WTC11 (cell line): ENCODE results near the gene ST6GALNAC2. TPM values are rescaled to one million over a fixed set of nuclear protein-coding genes. Genes with fewer than 3 reads are reported as not detected.

ENCODE experiments used
- ATAC-seq: fragments of 200-7000 bp; cut with Tn5 transposase; 2 replicates; pipeline ENCODE4 v1.10.0; 2021; ENCODE audit warnings: mild to moderate bottlenecking, moderate library complexity
- CTCF ChIA-PET: fragments of 300-600 bp; sonication (Branson Sonifier 250); formaldehyde crosslinking; loops from one replicate; lab custom pipeline; 2021; ENCODE audit warnings: antibody characterized with exemption; lab: Charles Lee
- POLR2A ChIA-PET: fragments of 350-600 bp; sonication (Branson Sonifier 250); formaldehyde crosslinking; loops from one replicate; lab custom pipeline; 2021; ENCODE audit warnings: antibody characterized with exemption; lab: Charles Lee
- DNase-seq: peaks from one replicate; pipeline ENCODE4 v3.0.0; 2021; ENCODE audit warnings: low spot score
- H3K27ac Mint-ChIP-seq: 2 replicates; pipeline ENCODE4 v1.8.0; 2021; ENCODE audit warnings: mixed read lengths
- H3K27me3 Mint-ChIP-seq: 2 replicates; pipeline ENCODE4 v1.8.0; 2021; ENCODE audit warnings: low read depth, mild to moderate bottlenecking, moderate library complexity, mixed read lengths
- H3K36me3 Mint-ChIP-seq: 2 replicates; pipeline ENCODE4 v1.8.0; 2021; ENCODE audit warnings: mixed read lengths
- H3K4me1 Mint-ChIP-seq: 2 replicates; pipeline ENCODE4 v1.8.0; 2022; ENCODE audit warnings: mixed read lengths
- H3K4me3 Mint-ChIP-seq: 2 replicates; pipeline ENCODE4 v1.8.0; 2021; ENCODE audit warnings: mild to moderate bottlenecking, moderate library complexity, mixed read lengths
- H3K9me3 Mint-ChIP-seq: 2 replicates; pipeline ENCODE4 v1.8.0; 2021; ENCODE audit warnings: mixed read lengths
- CTCF ChIP-seq: fragments of 200-600 bp; IDR thresholded peaks from 2 replicates; pipeline ENCODE4 v1.8.0; 2022; ENCODE audit warnings: antibody characterized with exemption
- FOXP4 ChIP-seq: sonication (generic); formaldehyde crosslinking; IDR thresholded peaks from 2 replicates; pipeline ENCODE4 v1.8.0; 2022; ENCODE audit warnings: mild to moderate bottlenecking, missing genetic modification reagents
- GABPB1 ChIP-seq: sonication (generic); formaldehyde crosslinking; IDR thresholded peaks from 2 replicates; pipeline ENCODE4 v1.8.1; 2023; ENCODE audit warnings: mild to moderate bottlenecking, missing genetic modification reagents
- GTF2I ChIP-seq: fragments of 250-450 bp; sonication (Bioruptor Pico); conservative IDR thresholded peaks from 2 replicates; pipeline ENCODE4 v1.4.0; 2021; ENCODE audit warnings: mild to moderate bottlenecking
- HMGA2 ChIP-seq: fragments of 250-450 bp; sonication (Bioruptor Pico); IDR thresholded peaks from 2 replicates; pipeline ENCODE4 v1.4.0; 2021; ENCODE audit warnings: mild to moderate bottlenecking, moderate library complexity
- HMGXB4 ChIP-seq: sonication (generic); formaldehyde crosslinking; IDR thresholded peaks from 2 replicates; pipeline ENCODE4 v1.8.1; 2023; ENCODE audit warnings: mild to moderate bottlenecking, moderate library complexity, missing genetic modification reagents
- NFATC4 ChIP-seq: fragments of 250-450 bp; sonication (Bioruptor Pico); IDR thresholded peaks from 2 replicates; pipeline ENCODE4 v1.9.0; 2021; ENCODE audit warnings: mild to moderate bottlenecking
- OVOL2 ChIP-seq: fragments of 250-450 bp; sonication (Bioruptor Pico); IDR thresholded peaks from 2 replicates; pipeline ENCODE4 v1.9.0; 2021; ENCODE audit warnings: mild to moderate bottlenecking, borderline replicate concordance
- USF1 ChIP-seq: sonication (generic); formaldehyde crosslinking; IDR thresholded peaks from 2 replicates; pipeline ENCODE4 v1.8.0; 2022; ENCODE audit warnings: mild to moderate bottlenecking, missing genetic modification reagents
- ZNF219 ChIP-seq: sonication (generic); formaldehyde crosslinking; IDR thresholded peaks from 2 replicates; pipeline ENCODE4 v1.8.0; 2023; ENCODE audit warnings: missing genetic modification reagents, mild to moderate bottlenecking, borderline replicate concordance
- ZNF232 ChIP-seq: sonication (generic); formaldehyde crosslinking; IDR thresholded peaks from 2 replicates; pipeline ENCODE4 v1.8.0; 2022; ENCODE audit warnings: mild to moderate bottlenecking, missing genetic modification reagents
- ZNF317 ChIP-seq: sonication (generic); formaldehyde crosslinking; IDR thresholded peaks from 2 replicates; pipeline ENCODE4 v1.8.1; 2023; ENCODE audit warnings: low read depth, mild to moderate bottlenecking, moderate library complexity, missing genetic modification reagents, borderline replicate concordance
- ZNF416 ChIP-seq: fragments of 250-450 bp; sonication (Bioruptor Pico); IDR thresholded peaks from 2 replicates; pipeline ENCODE4 v1.9.0; 2021; ENCODE audit warnings: mild to moderate bottlenecking, inconsistent platforms
- ZNF425 ChIP-seq: fragments of 250-450 bp; sonication (Bioruptor Pico); conservative IDR thresholded peaks from 2 replicates; pipeline ENCODE4 v1.9.0; 2021; ENCODE audit warnings: mild to moderate bottlenecking
- total RNA-seq: library from RNA; stranded (reverse); gene quantifications from 3 replicates; pipeline ENCODE4 v1.2.3, GENCODE V29; 2021

The ST6GALNAC2 gene
- total RNA-seq, 1 experiment from 2014 or later = not detected

GRCh38 chr17:76549215-76549518 is 36.5 kb downstream of the ST6GALNAC2 start:
- peaks cover 16% of the 10 kb centered on the region for H3K4me1 Mint-ChIP-seq
- no peak overlapping the region for H3K27ac Mint-ChIP-seq
- ChIA-PET CTCF (interaction anchor here (1.2 to 1.6 kb wide), 2 partner anchors 26 to 151 kb away, joined by 3 to 10 read pairs; no protein-coding TSS in a partner anchor), POLR2A (no interaction called here)
- DNase-seq (no peak), ATAC-seq (no peak)
- no peaks in the 10 kb centered on the region for H3K9me3 Mint-ChIP-seq
- H3K36me3 Mint-ChIP-seq = no peaks in the 10 kb centered on the region
- no peaks in the 10 kb centered on the region for H3K27me3 Mint-ChIP-seq
- no peak overlapping the region for H3K4me3 Mint-ChIP-seq
- no peak for TF ChIP-seq ZNF317 (CRISPR knock-in tag)
- no peak for TF ChIP-seq HMGA2
- no peak for TF ChIP-seq ZNF416 (CRISPR knock-in tag)
- no peak for TF ChIP-seq HMGXB4
- TF ChIP-seq CTCF = no peak
- TF ChIP-seq GTF2I = no peak
- no peak for TF ChIP-seq USF1 (CRISPR knock-in tag)
- TF ChIP-seq FOXP4 (CRISPR knock-in tag) = no peak
- no peak for TF ChIP-seq ZNF232 (CRISPR knock-in tag)

- CTCF ChIA-PET = interaction anchor here (1.0 to 1.6 kb wide), 3 partner anchors 9 to 151 kb away, joined by 3 to 10 read pairs (median 6); no protein-coding TSS in a partner anchor
- H3K27me3 Mint-ChIP-seq = no peaks in the 10 kb centered on the region
- H3K4me3 Mint-ChIP-seq = no peak overlapping the region
- no peak for DNase-seq
- TF ChIP-seq ZNF219 (CRISPR knock-in tag) (no peak), ZNF425 (no peak), OVOL2 (CRISPR knock-in tag) (no peak), GABPB1 (CRISPR knock-in tag) (peak; percentile 7; the same call in 1 of the 2 replicates), NFATC4 (CRISPR knock-in tag) (no peak)
- TF ChIP-seq, all 79 proteins: peak for 1
- Mint-ChIP-seq H3K4me1 (peaks cover 22% of the 10 kb centered on the region), H3K36me3 (no peaks in the 10 kb centered on the region), H3K9me3 (no peaks in the 10 kb centered on the region), H3K27ac (no peak overlapping the region)
- POLR2A ChIA-PET = no interaction called here
- no peak for ATAC-seq
Measured at GRCh38 chr17:76548378-76549214, 37.1 kb downstream of the ST6GALNAC2 start.
